Measurements from ENCODE around the gene CDH4.

The CDH4 gene

GRCh38 chr20:61897401-61898295 is 645.6 kb downstream of the CDH4 start:
- H3K4me3 ChIP-seq (replicated peaks; ENCODE audit: insufficient read depth, low read length), result no peak overlapping the region
- no peak for DNase-seq (ENCODE audit: low read depth in 1 of 2, low spot score in 1 of 2)
- no peak overlapping the region for H3K27ac ChIP-seq (replicated peaks)
- H3K27me3 ChIP-seq (ENCODE audit: insufficient read depth, poor library complexity, severe bottlenecking), result peaks cover 5% of the 10 kb centered on the region
- TF ChIP-seq, protein P1, sequence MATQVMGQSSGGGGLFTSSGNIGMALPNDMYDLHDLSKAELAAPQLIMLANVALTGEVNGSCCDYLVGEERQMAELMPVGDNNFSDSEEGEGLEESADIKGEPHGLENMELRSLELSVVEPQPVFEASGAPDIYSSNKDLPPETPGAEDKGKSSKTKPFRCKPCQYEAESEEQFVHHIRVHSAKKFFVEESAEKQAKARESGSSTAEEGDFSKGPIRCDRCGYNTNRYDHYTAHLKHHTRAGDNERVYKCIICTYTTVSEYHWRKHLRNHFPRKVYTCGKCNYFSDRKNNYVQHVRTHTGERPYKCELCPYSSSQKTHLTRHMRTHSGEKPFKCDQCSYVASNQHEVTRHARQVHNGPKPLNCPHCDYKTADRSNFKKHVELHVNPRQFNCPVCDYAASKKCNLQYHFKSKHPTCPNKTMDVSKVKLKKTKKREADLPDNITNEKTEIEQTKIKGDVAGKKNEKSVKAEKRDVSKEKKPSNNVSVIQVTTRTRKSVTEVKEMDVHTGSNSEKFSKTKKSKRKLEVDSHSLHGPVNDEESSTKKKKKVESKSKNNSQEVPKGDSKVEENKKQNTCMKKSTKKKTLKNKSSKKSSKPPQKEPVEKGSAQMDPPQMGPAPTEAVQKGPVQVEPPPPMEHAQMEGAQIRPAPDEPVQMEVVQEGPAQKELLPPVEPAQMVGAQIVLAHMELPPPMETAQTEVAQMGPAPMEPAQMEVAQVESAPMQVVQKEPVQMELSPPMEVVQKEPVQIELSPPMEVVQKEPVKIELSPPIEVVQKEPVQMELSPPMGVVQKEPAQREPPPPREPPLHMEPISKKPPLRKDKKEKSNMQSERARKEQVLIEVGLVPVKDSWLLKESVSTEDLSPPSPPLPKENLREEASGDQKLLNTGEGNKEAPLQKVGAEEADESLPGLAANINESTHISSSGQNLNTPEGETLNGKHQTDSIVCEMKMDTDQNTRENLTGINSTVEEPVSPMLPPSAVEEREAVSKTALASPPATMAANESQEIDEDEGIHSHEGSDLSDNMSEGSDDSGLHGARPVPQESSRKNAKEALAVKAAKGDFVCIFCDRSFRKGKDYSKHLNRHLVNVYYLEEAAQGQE (IDR thresholded peaks at IDR 0.05; ENCODE audit: insufficient replicate concordance, low read depth), result no peak
- TF ChIP-seq GABPA (IDR thresholded peaks at IDR 0.05; ENCODE audit: low read depth), result no peak

DNA sequence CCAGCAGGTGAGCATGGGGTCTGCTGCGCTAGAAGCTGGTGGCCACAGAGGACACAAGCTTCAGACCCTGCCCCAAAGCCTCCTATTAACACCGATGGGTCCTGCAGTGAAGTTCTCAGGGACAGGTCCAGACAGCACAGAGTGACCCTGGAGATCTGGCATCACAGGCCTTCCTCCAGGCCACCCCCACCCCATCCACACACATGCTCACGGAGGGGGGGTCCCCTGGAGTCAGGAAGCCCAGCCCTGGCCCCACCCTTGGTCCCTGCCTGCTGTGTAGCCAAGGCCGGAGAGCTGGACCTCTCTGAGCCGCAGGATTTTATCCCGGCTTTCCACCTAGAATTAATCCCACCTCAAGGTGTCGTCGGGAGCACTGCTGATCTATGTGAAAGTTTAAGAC is 646.3 kb downstream of the CDH4 start:
- peaks cover 5% of the 10 kb centered on the region for H3K27me3 ChIP-seq (ENCODE audit: insufficient read depth, poor library complexity, severe bottlenecking)
- no peak overlapping the region for H3K27ac ChIP-seq (replicated peaks)
- no peak overlapping the region for H3K4me3 ChIP-seq (replicated peaks; ENCODE audit: insufficient read depth, low read length)
- no peak for DNase-seq (ENCODE audit: low read depth in 1 of 2, low spot score in 1 of 2)
- TF ChIP-seq GABPA (IDR thresholded peaks at IDR 0.05; ENCODE audit: low read depth) (no peak), SPI1 (IDR thresholded peaks at IDR 0.05; ENCODE audit: borderline replicate concordance, low read depth) (no peak), POLR2AphosphoS5 (IDR thresholded peaks at IDR 0.05; ENCODE audit: low read depth) (no peak)
- TF ChIP-seq, protein P2, sequence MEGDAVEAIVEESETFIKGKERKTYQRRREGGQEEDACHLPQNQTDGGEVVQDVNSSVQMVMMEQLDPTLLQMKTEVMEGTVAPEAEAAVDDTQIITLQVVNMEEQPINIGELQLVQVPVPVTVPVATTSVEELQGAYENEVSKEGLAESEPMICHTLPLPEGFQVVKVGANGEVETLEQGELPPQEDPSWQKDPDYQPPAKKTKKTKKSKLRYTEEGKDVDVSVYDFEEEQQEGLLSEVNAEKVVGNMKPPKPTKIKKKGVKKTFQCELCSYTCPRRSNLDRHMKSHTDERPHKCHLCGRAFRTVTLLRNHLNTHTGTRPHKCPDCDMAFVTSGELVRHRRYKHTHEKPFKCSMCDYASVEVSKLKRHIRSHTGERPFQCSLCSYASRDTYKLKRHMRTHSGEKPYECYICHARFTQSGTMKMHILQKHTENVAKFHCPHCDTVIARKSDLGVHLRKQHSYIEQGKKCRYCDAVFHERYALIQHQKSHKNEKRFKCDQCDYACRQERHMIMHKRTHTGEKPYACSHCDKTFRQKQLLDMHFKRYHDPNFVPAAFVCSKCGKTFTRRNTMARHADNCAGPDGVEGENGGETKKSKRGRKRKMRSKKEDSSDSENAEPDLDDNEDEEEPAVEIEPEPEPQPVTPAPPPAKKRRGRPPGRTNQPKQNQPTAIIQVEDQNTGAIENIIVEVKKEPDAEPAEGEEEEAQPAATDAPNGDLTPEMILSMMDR (IDR thresholded peaks at IDR 0.05; ENCODE audit: insufficient read depth, low read length), result no peak
- TF ChIP-seq, protein P1 (IDR thresholded peaks at IDR 0.05; ENCODE audit: insufficient replicate concordance, low read depth), result no peak

- H3K27me3 ChIP-seq (ENCODE audit: insufficient read depth, poor library complexity, severe bottlenecking), result peaks cover 5% of the 10 kb centered on the region
- H3K27ac ChIP-seq (replicated peaks), result no peak overlapping the region
- DNase-seq (ENCODE audit: low read depth in 1 of 2, low spot score in 1 of 2), result no peak
- no peak overlapping the region for H3K4me3 ChIP-seq (replicated peaks; ENCODE audit: insufficient read depth, low read length)
- TF ChIP-seq SPI1 (IDR thresholded peaks at IDR 0.05; ENCODE audit: borderline replicate concordance, low read depth) (no peak), POLR2AphosphoS5 (IDR thresholded peaks at IDR 0.05; ENCODE audit: low read depth) (no peak), GABPA (IDR thresholded peaks at IDR 0.05; ENCODE audit: low read depth) (no peak)
- TF ChIP-seq, protein P2 (IDR thresholded peaks at IDR 0.05; ENCODE audit: insufficient read depth, low read length), result no peak
- TF ChIP-seq, protein P1 (IDR thresholded peaks at IDR 0.05; ENCODE audit: insufficient replicate concordance, low read depth), result no peak
These were observed 648.2 kb downstream of the CDH4 start for GRCh38 chr20:61900011-61900944.
